Measurements from ENCODE around the gene SNX8. TPM values are rescaled to one million over a fixed set of nuclear protein-coding genes. Genes with fewer than 3 reads are reported as not detected.
"Not testable (repeated sequence)": the region's sequence is repeated elsewhere in the genome, so short reads cannot be mapped to it uniquely, and the experiment has no call there.

The SNX8 gene
- total RNA-seq, 1 experiment from 2014 or later = 139 TPM

GRCh38 chr7:2332606-2333231, 18.5 kb upstream of the SNX8 start:
- intact Hi-C loops (cut with micrococcal nuclease; ENCODE audit: unreplicated experiment); in situ Hi-C loops (cut with HindIII; ENCODE audit: low pct_unique_long_range_greater_than_20kb, low sequenced_read_pairs); CTCF ChIA-PET; DNase-seq (ENCODE audit: low read depth, low spot score); POLR2A ChIA-PET; H3K27me3 ChIP-seq (ENCODE audit: control insufficient read depth, insufficient read depth, low read length); H3K4me1 ChIP-seq (ENCODE audit: control insufficient read depth, insufficient read depth, low read length); BruUV-seq (replicated peaks); H3K27ac ChIP-seq (ENCODE audit: low read length); ATAC-seq; H3K9me3 ChIP-seq (ENCODE audit: control insufficient read depth, insufficient read depth, low read depth, low read length); H3K4me3 ChIP-seq (ENCODE audit: low read depth in 2 of 2, low read length in 2 of 2); H3K36me3 ChIP-seq (ENCODE audit: control insufficient read depth, insufficient read depth, low read length): not testable (repeated sequence)

GRCh38 chr7:2331707-2332106, 17.5 kb upstream of the SNX8 start:
- ChIA-PET POLR2A (no interaction called here), CTCF (no interaction called here)
- Histone ChIP-seq H3K36me3 (ENCODE audit: control insufficient read depth, insufficient read depth, low read length) (no peaks in the 10 kb centered on the region), H3K9me3 (ENCODE audit: control insufficient read depth, insufficient read depth, low read depth, low read length) (no peaks in the 10 kb centered on the region), H3K27ac (ENCODE audit: low read length) (no peak overlapping the region), H3K27me3 (ENCODE audit: control insufficient read depth, insufficient read depth, low read length) (no peaks in the 10 kb centered on the region), H3K4me3 (ENCODE audit: low read depth in 2 of 2, low read length in 2 of 2) (no peak overlapping the region), H3K4me1 (ENCODE audit: control insufficient read depth, insufficient read depth, low read length) (no peaks in the 10 kb centered on the region)
- no peak for TF ChIP-seq POLR2AphosphoS5 (IDR thresholded peaks at IDR 0.05; ENCODE audit: low read depth, low read length)
- TF ChIP-seq REST (IDR thresholded peaks at IDR 0.05; ENCODE audit: insufficient read depth in 1 of 2, low read depth in 2 of 2, low read length in 1 of 2) = no peak
- TF ChIP-seq, protein P1, sequence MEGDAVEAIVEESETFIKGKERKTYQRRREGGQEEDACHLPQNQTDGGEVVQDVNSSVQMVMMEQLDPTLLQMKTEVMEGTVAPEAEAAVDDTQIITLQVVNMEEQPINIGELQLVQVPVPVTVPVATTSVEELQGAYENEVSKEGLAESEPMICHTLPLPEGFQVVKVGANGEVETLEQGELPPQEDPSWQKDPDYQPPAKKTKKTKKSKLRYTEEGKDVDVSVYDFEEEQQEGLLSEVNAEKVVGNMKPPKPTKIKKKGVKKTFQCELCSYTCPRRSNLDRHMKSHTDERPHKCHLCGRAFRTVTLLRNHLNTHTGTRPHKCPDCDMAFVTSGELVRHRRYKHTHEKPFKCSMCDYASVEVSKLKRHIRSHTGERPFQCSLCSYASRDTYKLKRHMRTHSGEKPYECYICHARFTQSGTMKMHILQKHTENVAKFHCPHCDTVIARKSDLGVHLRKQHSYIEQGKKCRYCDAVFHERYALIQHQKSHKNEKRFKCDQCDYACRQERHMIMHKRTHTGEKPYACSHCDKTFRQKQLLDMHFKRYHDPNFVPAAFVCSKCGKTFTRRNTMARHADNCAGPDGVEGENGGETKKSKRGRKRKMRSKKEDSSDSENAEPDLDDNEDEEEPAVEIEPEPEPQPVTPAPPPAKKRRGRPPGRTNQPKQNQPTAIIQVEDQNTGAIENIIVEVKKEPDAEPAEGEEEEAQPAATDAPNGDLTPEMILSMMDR (IDR thresholded peaks at IDR 0.05) = no peak
- TF ChIP-seq SIN3A (IDR thresholded peaks at IDR 0.05; ENCODE audit: borderline replicate concordance, insufficient read depth, low read depth, low read length) = no peak
- no peak for TF ChIP-seq TCF7L2 (IDR thresholded peaks at IDR 0.05; ENCODE audit: low read depth, low read length)
- DNase-seq (ENCODE audit: low read depth, low spot score) (no peak), ATAC-seq (no peak)
- intact Hi-C loops (cut with micrococcal nuclease; ENCODE audit: unreplicated experiment) (no loop called here), in situ Hi-C loops (cut with HindIII; ENCODE audit: low pct_unique_long_range_greater_than_20kb, low sequenced_read_pairs) (no loop called here)
- BruUV-seq (replicated peaks) = no TSS peak

DNA sequence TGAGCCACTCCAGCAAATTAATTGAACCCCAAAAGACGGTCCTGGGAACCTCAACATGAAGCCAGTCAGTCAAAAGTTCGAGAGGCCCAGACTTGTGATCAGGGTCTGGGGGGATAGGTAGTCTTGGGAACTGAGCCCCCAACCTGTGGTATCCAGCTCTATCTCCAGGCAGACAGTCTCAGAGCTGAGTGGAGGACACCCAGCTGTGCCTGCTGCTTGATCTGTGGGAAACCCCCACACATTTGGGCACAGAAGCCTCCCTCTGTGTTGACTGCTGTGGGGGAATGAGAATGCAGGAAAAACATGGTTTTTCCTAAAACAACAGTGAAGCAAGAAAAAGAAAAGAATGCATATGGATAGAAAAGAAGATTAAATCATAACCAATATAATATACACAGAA, 16.3 kb upstream of the SNX8 start:
- no peak overlapping the region for H3K4me3 ChIP-seq (ENCODE audit: low read depth in 2 of 2, low read length in 2 of 2)
- TF ChIP-seq, protein P1 (IDR thresholded peaks at IDR 0.05) = no peak
- TF ChIP-seq TCF7L2 (IDR thresholded peaks at IDR 0.05; ENCODE audit: low read depth, low read length) = no peak
- TF ChIP-seq POLR2AphosphoS5 (IDR thresholded peaks at IDR 0.05; ENCODE audit: low read depth, low read length) = no peak
- intact Hi-C loops (cut with micrococcal nuclease; ENCODE audit: unreplicated experiment) = no loop called here
- no peaks in the 10 kb centered on the region for H3K36me3 ChIP-seq (ENCODE audit: control insufficient read depth, insufficient read depth, low read length)
- in situ Hi-C loops (cut with HindIII; ENCODE audit: low pct_unique_long_range_greater_than_20kb, low sequenced_read_pairs) = no loop called here
- H3K27me3 ChIP-seq (ENCODE audit: control insufficient read depth, insufficient read depth, low read length) = no peaks in the 10 kb centered on the region
- no peaks in the 10 kb centered on the region for H3K4me1 ChIP-seq (ENCODE audit: control insufficient read depth, insufficient read depth, low read length)
- H3K9me3 ChIP-seq (ENCODE audit: control insufficient read depth, insufficient read depth, low read depth, low read length) = no peaks in the 10 kb centered on the region
- no peak overlapping the region for H3K27ac ChIP-seq (ENCODE audit: low read length)
- BruUV-seq (replicated peaks) = no TSS peak
- POLR2A ChIA-PET = no interaction called here
- CTCF ChIA-PET = no interaction called here
- ATAC-seq = no peak
- no peak for DNase-seq (ENCODE audit: low read depth, low spot score)
